Measurements from ENCODE around the gene CR1L. TPM values are rescaled to one million over a fixed set of nuclear protein-coding genes. Genes with fewer than 3 reads are reported as not detected.

The CR1L gene
- total RNA-seq, 4 donors from 2014 or later: 0.22 TPM; not detected in 3

DNA sequence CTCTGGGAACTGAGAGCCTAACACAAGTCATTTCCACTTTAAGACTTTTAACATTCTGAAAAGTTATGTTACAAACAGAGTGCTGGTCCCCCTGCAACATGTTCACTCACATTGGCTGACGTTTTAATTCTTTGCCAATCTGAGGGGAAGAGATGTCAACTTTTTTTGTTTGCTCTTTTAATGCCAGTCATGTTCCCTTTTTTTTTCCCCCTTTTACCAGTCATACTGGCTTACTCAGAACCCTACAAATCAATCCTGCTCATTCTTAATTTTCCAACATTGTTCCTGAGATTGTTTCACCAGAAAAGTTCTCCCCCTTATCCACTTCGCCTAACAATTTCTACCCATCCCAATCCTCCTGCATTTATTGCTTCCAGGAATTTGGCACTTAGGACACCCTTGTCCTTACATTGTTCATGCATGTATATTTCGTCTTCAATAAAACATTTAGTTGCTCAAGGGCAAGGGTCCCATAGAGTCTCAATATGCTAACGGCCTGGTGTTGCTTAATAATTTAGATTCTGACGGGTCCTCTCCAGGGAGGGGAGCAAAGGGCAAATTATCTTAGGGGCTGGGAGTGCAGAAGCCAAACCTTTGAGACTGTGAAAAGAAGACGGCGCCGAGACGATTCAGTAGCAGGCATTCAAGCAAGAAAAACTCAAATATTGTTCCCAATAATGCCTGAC, 624 bp upstream of the CR1L start:
- 37% methylated on average over 9 of the region's 9 CpGs for WGBS, 2 donors
- H3K27me3 ChIP-seq: no peaks in the 10 kb centered on the region
- H3K36me3 ChIP-seq: no peaks in the 10 kb centered on the region
- no peak for DNase-seq
- intact Hi-C loops (cut with DNase I): loop anchor here (10.0 kb wide), 1 partner anchor 160 kb away; no protein-coding TSS in a partner anchor
- TF ChIP-seq, protein P1, sequence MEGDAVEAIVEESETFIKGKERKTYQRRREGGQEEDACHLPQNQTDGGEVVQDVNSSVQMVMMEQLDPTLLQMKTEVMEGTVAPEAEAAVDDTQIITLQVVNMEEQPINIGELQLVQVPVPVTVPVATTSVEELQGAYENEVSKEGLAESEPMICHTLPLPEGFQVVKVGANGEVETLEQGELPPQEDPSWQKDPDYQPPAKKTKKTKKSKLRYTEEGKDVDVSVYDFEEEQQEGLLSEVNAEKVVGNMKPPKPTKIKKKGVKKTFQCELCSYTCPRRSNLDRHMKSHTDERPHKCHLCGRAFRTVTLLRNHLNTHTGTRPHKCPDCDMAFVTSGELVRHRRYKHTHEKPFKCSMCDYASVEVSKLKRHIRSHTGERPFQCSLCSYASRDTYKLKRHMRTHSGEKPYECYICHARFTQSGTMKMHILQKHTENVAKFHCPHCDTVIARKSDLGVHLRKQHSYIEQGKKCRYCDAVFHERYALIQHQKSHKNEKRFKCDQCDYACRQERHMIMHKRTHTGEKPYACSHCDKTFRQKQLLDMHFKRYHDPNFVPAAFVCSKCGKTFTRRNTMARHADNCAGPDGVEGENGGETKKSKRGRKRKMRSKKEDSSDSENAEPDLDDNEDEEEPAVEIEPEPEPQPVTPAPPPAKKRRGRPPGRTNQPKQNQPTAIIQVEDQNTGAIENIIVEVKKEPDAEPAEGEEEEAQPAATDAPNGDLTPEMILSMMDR (IDR thresholded peaks at IDR 0.05): no peak
- no peak for TF ChIP-seq POLR2A (IDR thresholded peaks at IDR 0.05)
- H3K4me3 ChIP-seq (replicated peaks in 1 of 3): peak overlapping the region in 1 of 3 donors; percentile 43
- no peak overlapping the region for H3K27ac ChIP-seq
- peaks cover 0 to 5% of the 10 kb centered on the region in 2 donors for H3K4me1 ChIP-seq
- no peaks in the 10 kb centered on the region for H3K9me3 ChIP-seq

GRCh38 chr1:207645635-207646081, 725 bp downstream of the CR1L start:
- DNase-seq: no peak
- Histone ChIP-seq H3K36me3 (no peaks in the 10 kb centered on the region), H3K4me3 (replicated peaks in 1 of 3) (peak overlapping the region in 1 of 3 donors; percentile 43), H3K27ac (no peak overlapping the region), H3K4me1 (peaks cover 0 to 5% of the 10 kb centered on the region in 2 donors), H3K27me3 (no peaks in the 10 kb centered on the region), H3K9me3 (no peaks in the 10 kb centered on the region)
- intact Hi-C loops (cut with DNase I): loop anchor here (10.0 kb wide), 1 partner anchor 159 kb away; no protein-coding TSS in a partner anchor
- no peak for TF ChIP-seq POLR2A (IDR thresholded peaks at IDR 0.05)
- WGBS, 2 donors: 67 to 75% methylated on average over 17 of the region's 17 CpGs

DNA sequence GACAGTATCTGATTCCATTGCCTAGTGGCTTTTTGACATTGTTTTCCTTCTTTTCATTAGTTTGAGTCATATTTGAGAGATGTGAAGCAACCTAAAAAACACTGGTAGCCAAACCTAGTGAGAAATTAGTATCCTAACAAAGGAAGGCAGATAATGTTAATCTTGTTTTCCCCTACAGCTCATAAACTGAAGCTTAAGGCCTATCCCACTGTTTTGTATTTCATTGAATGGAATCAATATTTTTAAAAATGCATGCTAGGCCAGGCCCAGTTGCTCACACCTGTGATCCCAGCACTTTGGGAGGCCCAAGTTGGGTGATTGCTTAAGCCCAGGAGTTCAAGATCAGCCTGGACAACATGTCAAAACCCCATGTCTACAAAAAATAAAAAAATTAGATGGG, 1.2 kb downstream of the CR1L start:
- intact Hi-C loops (cut with DNase I): loop anchor here (10.0 kb wide), 1 partner anchor 159 kb away; no protein-coding TSS in a partner anchor
- DNase-seq: no peak

GRCh38 chr1:207646944-207647579, 2.1 kb downstream of the CR1L start:
- TF ChIP-seq, protein P1 (IDR thresholded peaks at IDR 0.05): no peak
- no peak for TF ChIP-seq POLR2A (IDR thresholded peaks at IDR 0.05)
- intact Hi-C loops (cut with DNase I): loop anchor here (10.0 kb wide), 1 partner anchor 158 kb away; no protein-coding TSS in a partner anchor
- no peaks in the 10 kb centered on the region for H3K27me3 ChIP-seq
- no peaks in the 10 kb centered on the region for H3K36me3 ChIP-seq
- H3K4me3 ChIP-seq (replicated peaks in 1 of 3): no peak overlapping the region
- H3K27ac ChIP-seq: no peak overlapping the region
- 67 to 68% methylated on average over 4 of the region's 4 CpGs for WGBS, 2 donors
- no peaks in the 10 kb centered on the region for H3K9me3 ChIP-seq
- H3K4me1 ChIP-seq: peaks cover 0 to 5% of the 10 kb centered on the region in 2 donors
- DNase-seq: no peak

More for the DNA sequence above, 1.2 kb downstream of the CR1L start:
- no peaks in the 10 kb centered on the region for H3K9me3 ChIP-seq
- TF ChIP-seq, protein P1 (IDR thresholded peaks at IDR 0.05): no peak
- no peak for TF ChIP-seq POLR2A (IDR thresholded peaks at IDR 0.05)
- H3K27me3 ChIP-seq: no peaks in the 10 kb centered on the region
- no peaks in the 10 kb centered on the region for H3K36me3 ChIP-seq
- H3K4me1 ChIP-seq: peaks cover 0 to 5% of the 10 kb centered on the region in 2 donors
- no peak overlapping the region for H3K4me3 ChIP-seq (replicated peaks in 1 of 3)
- no peak overlapping the region for H3K27ac ChIP-seq

GRCh38 chr1:207647671-207648333, 2.9 kb downstream of the CR1L start:
- intact Hi-C loops (cut with DNase I): loop anchor here (10.0 kb wide), 1 partner anchor 157 kb away; no protein-coding TSS in a partner anchor
- TF ChIP-seq, protein P1 (IDR thresholded peaks at IDR 0.05): no peak
- no peak for TF ChIP-seq POLR2A (IDR thresholded peaks at IDR 0.05)

More at GRCh38 chr1:207647671-207648333, 2.9 kb downstream of the CR1L start:
- H3K27me3 ChIP-seq: no peaks in the 10 kb centered on the region
- H3K4me1 ChIP-seq: peaks cover 0 to 5% of the 10 kb centered on the region in 2 donors
- H3K27ac ChIP-seq: no peak overlapping the region
- H3K4me3 ChIP-seq (replicated peaks in 1 of 3): no peak overlapping the region
- no peaks in the 10 kb centered on the region for H3K36me3 ChIP-seq
- DNase-seq: no peak
- WGBS, 2 donors: 54 to 55% methylated on average over 4 of the region's 4 CpGs
- no peaks in the 10 kb centered on the region for H3K9me3 ChIP-seq
